HG02610 (cell line): ENCODE results near the gene SPSB4.
A peak's percentile ranks its signal among the peaks of the same experiment; 100 is the strongest.
"Not testable (repeated sequence)": the region's sequence is repeated elsewhere in the genome, so short reads cannot be mapped to it uniquely, and the experiment has no call there.

ENCODE experiments used
- ATAC-seq: cut with Tn5 transposase; IDR thresholded peaks from one replicate; pipeline ENCODE4 v1.9.1; 2021; ENCODE audit warnings: mild to moderate bottlenecking, moderate library complexity; ENCODE audit not compliant: unreplicated experiment

Gene SPSB4

DNA sequence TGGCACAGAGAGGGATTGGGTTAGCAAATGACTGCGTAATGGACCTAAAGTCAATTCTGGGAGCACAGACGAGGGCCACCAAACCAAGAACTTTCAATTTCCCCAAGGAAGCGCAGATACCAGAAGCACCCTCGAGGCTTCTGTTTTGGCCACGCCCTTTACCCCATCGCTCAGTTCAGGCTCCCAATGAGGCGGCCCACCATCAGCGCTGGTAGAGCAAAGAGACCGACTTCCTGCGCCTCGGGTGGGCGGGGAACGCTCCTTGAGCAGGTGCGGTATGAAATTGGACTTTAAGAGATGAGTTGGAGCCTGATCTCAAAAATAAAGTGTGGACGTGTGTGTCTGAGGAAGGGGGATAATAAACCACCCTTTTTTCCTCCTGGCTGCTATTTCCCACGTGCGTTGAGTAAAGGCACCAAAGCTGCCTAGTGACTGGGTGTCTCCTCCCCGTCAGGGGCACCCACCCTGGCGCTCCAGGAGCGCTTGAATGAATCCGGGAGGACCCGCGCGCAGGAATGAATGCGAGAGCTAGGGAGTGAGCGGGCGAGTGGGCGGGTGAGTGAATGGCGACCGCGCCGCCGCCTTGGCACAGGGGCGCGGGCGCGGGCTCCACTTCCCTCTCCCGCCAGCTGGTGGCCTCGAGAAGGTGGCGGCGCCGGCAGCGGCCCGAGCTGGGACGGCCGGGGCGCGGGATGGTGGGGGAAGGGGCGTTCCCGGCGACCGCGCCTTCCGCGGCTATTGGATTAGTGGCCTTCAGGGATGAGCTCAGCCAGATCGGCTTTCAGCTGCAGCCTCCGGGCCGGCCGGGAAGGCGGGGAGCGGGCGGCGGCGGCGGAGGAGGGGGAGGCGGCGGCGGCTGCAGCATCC is at the start of gene SPSB4:
Gene SPSB4, plus strand, starts transcription at position 772 of the 867 bp plus-strand sequence. CDS start 14,758 bp downstream, outside the sequence.
- no peak for ATAC-seq

DNA sequence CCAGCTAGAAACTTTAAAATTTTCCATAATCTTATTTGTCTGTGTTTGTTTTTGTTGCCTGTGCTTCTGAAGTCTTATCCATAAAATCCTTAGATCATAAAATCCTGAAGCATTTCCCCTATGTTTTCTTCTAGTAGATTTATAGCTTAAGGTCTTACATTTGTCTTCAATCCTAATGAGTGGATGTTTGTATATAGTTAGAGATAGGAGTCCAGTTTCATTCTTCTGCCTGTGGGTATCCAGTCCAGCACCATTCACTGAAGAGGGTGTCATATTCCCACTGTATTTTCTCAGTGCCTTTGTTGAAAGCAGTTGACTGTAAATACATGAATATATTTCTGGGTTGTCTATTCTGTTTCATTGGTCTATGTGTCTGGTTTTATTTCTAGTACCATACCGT is 44.8 kb upstream of the SPSB4 start:
- no peak for ATAC-seq

DNA sequence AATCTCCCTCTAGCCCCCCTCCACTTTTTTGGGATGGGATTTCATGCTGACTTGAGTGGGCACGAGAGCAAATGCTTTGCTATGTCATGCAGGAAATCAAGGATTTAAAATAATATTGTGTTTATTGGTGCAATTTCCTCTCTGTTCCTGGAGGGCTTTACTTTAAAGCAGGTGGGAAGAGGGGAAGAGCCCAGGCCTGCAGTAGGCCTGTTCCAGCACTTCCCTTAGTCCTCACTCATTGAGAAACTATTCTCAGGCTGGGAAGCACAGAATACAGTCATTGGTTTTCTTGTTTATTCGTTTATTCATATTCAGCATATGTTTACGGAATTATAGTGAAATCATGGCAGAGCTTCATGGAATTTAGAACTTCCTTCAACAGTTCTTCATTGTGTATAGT is 41.7 kb upstream of the SPSB4 start:
- no peak for ATAC-seq

DNA sequence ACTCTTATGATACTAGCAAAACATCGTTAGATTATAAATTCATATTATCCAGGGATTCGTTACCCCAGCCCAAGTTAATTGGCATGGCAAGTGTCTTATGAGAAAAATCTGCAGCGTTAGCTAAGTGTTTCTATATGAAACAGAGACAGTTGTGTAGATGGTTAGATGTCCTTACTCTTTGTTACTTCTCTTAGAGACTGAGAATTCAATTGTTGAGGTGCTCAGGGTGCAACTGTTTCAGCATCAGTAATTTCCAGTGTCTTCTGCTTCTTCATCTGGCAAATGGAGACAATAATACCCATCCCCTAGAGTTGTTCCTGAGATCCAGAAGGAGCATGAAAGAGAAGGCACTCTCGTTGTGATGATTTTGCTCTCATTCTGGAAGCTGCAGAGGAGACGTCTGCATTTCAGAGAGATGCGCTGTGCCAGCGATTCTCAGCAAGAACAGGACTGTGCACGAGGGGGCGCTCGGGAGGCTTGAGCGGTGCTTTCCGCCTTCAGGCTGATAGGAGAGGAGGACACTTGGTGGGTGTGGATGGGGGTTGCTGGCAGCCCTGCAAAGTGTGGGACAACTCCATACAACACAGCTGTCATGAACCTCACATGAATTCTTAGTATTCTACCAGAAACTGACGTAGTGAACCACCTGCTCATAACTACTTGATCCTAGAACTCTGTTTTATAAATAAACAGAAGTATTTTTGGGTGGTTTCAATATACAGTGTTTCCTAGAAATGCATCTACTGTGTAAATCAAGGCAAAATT is 39.7 kb upstream of the SPSB4 start:
- ATAC-seq = peak; percentile 87

DNA sequence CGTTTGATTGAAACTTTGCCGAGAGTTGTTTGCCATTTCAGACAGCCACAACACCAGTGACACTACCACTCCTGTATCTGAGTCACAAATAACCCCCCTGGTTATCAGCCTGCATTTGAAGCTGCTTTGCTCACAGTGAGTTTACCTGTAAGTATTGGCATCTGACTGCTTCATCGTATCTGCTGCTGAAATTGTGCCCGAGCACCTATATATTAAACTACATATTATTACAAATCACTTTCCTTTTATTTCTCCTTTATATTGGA is 39.2 kb upstream of the SPSB4 start:
- peak; percentile 14 for ATAC-seq

DNA sequence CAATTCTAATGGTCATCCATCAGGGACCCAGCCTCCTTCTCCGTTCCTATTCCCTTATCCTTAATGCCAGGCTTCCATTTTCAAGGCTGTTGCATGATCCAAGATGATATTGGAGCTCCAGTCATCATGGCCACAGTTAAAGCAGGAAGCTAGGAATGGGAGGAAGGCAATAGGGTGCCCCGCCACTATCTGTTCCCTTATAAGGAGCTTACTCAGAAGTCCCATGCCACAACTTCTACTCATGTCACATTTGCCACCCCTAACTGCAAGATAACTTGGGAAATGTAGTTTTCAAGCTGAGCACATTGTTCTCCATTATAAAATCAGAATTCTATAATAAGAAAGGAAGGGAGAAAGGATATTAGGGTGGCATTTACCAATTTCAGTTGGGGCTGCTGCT is 38.6 kb upstream of the SPSB4 start:
- no peak for ATAC-seq

DNA sequence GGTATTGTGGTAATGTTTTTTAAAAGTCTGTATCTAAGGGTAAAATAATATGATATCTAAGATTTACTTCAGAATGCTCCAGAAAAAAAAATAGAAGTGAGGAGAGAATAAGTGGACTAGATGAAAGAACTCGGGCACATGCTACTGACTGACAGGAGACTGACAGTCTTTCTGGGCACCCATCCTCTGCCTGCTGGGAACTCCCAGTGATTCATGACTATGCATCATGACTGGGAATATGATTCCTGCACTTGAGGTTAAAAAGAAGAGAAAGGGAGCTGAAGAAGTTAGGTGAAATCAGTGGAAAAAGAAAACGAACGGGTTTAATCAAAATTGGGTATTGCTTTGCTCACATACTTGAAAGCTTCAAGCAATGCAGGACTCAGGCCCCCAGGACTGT is 35.7 kb upstream of the SPSB4 start:
- no peak for ATAC-seq

DNA sequence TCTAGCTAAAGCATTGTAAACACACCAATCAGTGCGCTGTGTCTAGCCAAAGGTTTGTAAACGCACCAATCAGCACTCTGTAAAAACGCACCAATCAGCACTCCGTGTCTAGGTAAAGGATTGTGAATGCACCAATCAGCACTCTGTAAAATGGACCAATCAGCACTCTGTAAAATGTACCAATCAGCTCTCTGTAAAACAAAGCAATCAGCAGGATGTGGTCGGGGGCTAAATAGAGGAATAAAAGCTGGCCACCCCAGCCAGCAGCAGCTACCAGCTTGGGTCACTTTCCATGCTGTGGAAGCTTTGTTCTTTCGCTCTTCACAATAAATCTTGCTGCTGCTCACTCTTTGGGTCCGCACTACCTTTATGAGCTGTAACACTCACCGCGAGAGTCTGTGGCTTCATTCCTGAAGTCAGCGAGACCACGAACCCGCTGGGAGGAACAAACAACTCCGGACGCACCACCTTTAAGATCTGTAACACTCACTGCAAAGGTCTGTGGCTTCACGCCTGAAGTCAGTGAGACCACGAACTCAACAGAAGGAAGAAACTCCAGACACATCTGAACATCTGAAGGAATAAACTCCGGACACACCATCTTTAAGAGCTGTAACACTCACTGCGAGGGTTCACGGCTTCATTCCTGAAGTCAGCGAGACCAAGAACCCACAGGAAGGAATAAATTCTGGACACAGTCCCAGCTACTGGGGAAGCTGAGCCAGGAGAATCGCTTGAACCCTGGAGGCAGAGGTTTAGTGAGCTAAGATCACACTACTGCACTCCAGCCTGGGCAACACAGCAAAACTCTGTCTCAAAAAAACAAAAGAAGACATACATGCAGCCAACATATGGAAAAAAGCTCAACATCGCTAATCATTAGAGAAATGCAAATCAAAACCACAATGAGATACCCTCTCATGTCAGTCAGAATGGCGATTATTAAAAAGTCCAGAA is 33.5 kb upstream of the SPSB4 start:
- ATAC-seq = not testable (repeated sequence)

DNA sequence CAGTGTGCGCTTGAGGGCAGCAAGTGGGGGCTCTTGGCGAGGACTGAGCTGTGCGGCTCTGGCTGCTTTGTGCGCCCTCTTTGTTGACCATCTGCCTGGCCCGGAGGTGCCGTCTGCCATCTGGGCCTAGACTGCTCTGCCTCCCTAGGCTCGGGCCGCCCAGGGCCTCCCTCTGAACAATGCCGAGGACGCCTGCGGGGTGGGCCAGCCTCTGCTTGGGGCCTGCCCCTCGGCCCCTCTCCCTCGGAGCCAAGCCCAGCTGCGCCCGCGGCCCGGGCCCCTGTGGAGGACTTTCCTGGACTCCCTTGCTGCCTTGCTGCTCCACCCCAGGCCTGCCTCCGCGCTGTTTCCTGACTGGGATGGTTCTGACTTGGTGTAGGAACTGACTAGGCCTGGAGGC is 31.9 kb upstream of the SPSB4 start:
- ATAC-seq = no peak

DNA sequence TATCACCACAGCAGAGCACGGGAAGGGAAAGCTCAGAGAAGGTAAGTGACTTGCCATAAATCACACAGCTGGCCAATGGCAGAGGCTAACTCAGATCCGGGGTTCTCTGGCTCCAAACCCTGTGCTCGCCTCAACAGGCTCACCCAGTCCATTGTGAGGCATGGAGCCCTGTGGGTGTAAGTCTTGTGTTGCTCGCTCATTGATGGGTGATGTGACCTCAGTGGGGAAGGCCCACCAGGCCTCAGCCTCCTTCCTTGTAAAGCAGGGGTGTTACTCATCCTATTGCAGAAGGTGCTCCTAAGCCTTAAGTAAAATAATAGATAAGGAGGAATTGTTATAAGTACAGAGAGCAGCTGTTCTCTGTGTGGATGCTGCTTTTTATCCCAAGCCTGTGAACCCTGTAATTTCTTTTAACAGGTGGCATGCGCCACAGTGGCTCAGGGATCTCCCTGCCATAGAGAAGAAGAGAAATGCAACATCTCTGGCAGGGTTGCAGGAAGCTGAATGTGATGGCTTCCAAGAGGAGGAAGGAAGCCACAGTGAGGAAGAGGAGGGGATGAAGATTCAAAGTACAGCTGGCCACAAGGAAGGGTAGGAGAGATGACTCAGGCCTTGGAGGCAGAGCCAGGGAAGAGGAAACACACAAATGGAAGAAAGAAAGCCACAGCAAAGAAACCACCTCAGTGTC is 30.9 kb upstream of the SPSB4 start:
- ATAC-seq = no peak

DNA sequence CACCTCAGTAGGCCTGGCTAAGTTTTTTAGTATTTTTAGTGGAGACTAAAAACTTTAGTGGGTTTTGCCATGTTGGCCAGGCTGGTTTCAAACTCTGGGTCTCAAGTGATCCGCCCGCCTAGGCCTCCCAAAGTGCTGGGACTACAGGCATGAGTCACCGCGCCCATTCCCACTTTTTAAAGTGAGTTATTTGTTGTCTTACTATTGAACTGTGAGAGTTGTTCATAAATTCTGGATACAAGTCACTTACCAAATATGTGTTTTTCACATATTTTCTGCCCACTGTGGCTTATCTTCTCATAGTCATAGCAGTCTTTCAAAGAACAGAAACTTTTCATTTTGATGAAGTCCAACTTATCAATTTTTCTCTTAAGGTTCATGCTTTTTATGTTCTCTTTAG is 29.9 kb upstream of the SPSB4 start:
- ATAC-seq = no peak

DNA sequence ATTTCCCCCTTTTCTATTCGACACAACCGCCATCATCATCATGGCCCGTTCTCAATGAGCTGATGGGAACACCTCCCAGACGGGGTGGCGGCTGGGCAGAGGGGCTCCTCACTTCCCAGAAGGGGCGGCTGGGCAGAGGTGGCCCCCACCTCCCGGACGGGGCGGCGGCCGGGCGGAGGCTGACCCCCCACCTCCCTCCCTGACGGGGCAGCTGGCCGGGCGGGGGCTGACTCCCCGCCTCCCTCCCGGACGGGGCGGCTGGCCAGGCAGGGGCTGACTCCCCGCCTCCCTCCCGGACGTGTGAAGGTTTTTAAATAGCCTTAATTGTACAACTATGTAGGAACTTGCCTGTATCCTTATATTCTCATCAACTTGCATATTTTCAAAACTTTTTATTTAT is 20.9 kb upstream of the SPSB4 start:
- no peak for ATAC-seq

DNA sequence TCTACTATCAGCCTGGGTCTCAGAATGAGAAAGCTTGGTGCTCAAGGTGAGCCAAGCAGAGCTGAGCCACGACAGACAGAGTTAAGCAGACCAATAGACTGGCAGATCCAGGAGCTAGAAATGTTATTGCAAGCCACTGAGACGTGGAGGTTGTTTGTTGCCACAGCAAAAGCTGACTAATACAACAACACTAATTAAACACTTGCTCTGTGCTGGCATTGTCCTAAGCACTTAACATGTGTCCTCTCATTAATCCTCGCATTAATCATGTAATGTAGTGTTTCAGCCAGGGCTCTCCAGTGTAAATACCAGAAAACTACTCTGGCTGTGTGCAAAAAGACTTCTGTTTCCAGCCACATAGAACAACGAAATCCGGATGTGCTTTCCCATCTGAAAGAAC is 11.6 kb upstream of the SPSB4 start:
- no peak for ATAC-seq

DNA sequence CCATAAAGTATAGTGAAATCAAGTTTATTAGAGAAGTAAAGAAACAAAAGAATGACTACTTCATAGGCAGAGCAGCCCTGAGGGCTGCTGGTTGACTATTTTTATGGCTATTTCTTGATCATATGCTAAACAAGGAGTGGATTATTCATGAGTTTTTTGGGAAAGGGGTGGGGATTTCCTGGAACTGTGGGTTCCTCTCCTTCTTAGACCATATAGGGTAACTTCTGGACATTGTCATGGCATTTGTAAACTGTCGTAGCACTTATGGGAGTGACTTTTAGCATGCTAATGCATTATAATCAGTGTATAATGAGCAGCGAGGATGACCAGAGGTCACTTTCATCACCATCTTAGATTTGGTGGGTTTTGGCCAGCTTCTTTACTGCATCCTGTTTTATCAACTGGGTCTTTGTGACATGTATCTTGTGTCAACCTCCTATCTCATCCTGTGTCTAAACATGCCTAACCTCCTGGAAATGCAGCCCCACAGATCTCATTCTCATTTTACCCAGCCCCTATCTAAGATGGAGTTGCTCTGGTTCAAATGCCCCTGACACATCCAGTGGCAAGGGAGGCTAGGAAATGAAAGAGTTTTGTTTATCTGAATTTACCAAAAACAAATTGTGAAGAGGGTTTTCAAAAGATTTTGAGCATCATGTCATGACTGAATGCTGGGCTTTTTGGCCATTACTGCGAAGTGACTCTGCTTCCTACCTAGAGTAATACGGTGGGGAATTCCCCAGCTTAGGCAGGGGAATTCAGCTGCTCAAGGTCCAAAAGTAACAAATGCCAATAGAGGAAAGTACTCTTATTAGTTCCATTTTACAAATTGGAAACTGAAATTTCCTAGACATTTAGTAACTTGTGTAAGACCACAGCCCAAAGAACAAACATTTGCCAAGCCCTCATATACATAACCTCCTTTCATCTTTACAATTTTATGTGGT is 6.2 kb upstream of the SPSB4 start:
- peak; percentile 82 for ATAC-seq

DNA sequence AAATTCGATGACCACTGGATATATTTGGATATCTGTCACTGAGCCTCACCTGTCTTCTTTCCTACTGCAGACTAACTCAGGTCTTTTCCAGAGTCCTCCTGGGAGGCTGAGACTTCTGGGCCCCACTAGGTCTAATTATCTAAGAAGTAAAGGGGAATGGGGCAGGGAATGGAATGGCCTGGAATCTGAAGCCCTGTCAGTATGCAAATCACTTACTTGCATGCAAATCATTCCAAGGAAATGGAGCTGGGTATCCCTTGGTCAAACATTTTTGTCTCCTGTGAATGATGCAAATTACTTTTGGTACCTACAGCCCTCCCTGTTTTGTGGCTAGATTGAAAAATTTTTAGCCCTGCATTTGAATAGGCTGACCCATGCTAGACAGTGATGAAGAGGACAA is 5.3 kb upstream of the SPSB4 start:
- ATAC-seq = no peak

DNA sequence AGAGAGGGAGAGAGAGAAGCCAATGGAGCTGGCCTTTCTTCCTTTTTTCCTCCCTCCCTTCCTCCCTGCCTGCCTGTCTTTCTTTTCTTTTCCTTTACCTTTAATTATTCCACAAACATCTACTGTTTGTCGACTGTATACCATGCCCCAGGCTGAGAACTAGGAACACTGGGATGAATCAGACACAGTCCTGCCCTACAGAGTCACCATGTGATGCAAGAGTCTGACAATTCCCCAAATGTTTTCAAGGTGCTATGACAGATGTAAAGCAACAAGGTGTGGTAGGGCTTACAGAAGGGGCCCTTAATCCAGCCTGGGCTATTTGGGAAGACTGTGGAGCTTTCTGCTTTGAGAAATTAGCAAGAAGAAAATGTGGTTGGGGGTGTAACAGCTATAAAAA is 4.0 kb upstream of the SPSB4 start:
- ATAC-seq = no peak

DNA sequence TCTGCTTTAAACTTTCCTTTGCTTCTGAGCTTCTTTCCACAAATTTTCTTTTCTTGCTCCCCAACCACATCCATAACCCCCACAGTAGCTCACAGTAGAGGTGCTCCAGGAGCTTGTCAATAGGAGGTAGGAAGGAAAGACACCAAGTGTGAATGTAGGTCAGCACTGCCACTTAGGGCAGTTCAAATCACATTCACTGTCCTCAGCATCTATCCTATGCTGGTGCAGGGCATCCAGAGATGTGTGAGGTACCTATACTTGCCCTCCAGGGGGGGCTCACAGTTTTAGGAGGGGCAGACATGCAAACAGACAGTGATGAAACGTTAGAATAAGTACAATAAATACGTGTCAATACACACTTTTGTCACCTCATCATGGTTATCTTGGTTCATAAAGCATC is 1.5 kb upstream of the SPSB4 start:
- no peak for ATAC-seq

DNA sequence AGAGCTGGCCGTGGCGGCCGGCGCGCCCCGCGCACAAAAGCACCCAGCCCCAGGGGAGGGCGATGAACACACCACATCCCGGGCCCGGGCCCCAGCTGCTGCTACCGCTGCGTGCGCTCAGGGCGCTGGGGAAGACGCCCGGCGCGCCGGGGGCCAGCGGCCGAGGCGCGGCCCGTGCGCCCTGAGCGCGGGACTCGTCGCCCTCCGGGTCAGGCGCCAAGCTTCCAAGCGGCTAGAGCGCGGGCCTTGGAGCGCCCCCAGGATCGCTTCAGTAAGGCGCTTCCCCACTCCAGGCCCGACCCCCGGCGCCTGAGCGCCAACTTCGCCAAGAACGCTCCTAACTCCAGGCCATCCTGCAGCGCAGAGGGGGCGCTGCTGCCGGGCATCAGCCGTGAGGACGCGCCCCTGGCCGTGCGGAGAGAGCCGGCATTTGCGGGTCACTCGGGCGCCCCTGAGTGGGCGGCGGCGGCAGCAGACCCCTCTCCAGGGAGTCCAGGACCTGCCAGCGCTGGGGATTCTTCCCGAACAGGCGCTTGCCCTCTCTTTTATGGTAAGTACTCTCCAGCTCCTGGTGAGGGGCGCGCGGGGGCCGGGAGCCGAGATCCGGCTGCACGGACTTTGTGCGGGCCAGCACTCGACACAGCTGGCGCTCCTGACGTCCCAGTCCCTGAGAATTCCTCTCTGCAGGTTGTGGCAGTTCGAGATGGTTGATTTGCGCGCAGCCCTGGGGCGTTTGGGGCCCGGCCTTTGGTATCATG is 475 bp downstream of the SPSB4 start:
- ATAC-seq = no peak
